ENCODE measurements around the gene PRELID3B. TPM values are rescaled to one million over a fixed set of nuclear protein-coding genes. Genes with fewer than 3 reads are reported as not detected.

The PRELID3B gene
- total and polyA plus RNA-seq, 2 of the 13 experiments (the other 11 are each of a cell fraction or from before 2014, with no cell fraction given) = 23.3 to 42.6 TPM

DNA sequence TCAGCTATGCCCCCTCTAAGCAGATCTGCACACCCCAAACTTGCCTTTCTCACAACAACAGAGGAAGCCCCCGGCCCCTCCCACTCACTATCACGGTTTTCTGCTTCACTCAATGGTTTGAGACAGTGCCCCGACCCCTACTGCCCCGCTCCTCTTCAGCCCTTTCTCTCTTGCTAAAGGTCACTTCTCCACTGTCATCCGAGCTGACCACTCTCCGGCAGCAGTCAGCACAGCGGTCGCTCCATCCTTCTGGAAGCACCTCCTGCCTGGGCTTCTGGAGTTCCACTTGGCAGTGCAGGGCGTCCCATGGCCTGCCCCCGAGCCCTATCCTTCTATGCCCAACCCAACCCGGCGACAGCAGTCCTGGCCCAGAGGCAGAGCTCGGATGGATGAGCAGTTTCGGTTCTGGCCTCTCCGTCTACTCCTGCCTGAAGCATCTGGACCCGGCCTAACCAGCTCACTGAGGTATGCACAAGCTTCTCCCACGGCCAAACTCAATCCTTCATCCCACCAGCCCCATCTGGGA is 39.6 kb downstream of the PRELID3B start (continued):
- 0 out of 2 replicates have a peak, but pooled peaks have one; percentile 59 for TF ChIP-seq NFAT5 (CRISPR knock-in tag; IDR thresholded peaks at IDR 0.05)
- TF ChIP-seq RFXAP (CRISPR knock-in tag; IDR thresholded peaks at IDR 0.05; ENCODE audit: borderline replicate concordance) = no peak
- TF ChIP-seq SIN3B (IDR thresholded peaks at IDR 0.05; ENCODE audit: low read length) = no peak
- 0 out of 2 replicates have a peak, but pooled peaks have one; percentile 52 for TF ChIP-seq ZNF292 (CRISPR knock-in tag; IDR thresholded peaks at IDR 0.05; ENCODE audit: borderline replicate concordance, low read depth)
- no peak for TF ChIP-seq JUNB (CRISPR knock-in tag; IDR thresholded peaks at IDR 0.05; ENCODE audit: borderline replicate concordance)
- TF ChIP-seq ZFP36 (IDR thresholded peaks at IDR 0.05; ENCODE audit: borderline replicate concordance, low read depth, low read length, partially characterized antibody) = no peak
- 0 out of 2 replicates have a peak, but pooled peaks have one; percentile 20 for TF ChIP-seq MIER3 (CRISPR knock-in tag; IDR thresholded peaks at IDR 0.05; ENCODE audit: borderline replicate concordance)
- TF ChIP-seq ZNF496 (CRISPR knock-in tag; IDR thresholded peaks at IDR 0.05; ENCODE audit: insufficient replicate concordance) = no peak
- no peak for TF ChIP-seq TEAD3 (CRISPR knock-in tag; optimal IDR thresholded peaks at IDR 0.05; ENCODE audit: borderline replicate concordance)
- no peak for TF ChIP-seq ZNF572 (CRISPR knock-in tag; IDR thresholded peaks at IDR 0.05)
- no peak for TF ChIP-seq ZNF432 (CRISPR knock-in tag; IDR thresholded peaks at IDR 0.05; ENCODE audit: borderline replicate concordance)
- no peak for TF ChIP-seq RBFOX2 (IDR thresholded peaks at IDR 0.05; ENCODE audit: low read depth, low read length)
- TF ChIP-seq ZNF44 (CRISPR knock-in tag; IDR thresholded peaks at IDR 0.05) = no peak
- TF ChIP-seq, protein P1, sequence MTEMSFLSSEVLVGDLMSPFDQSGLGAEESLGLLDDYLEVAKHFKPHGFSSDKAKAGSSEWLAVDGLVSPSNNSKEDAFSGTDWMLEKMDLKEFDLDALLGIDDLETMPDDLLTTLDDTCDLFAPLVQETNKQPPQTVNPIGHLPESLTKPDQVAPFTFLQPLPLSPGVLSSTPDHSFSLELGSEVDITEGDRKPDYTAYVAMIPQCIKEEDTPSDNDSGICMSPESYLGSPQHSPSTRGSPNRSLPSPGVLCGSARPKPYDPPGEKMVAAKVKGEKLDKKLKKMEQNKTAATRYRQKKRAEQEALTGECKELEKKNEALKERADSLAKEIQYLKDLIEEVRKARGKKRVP (CRISPR knock-in tag; IDR thresholded peaks at IDR 0.05) = no peak
- TF ChIP-seq BCL6 (CRISPR knock-in tag; IDR thresholded peaks at IDR 0.05) = peak; percentile 17; the same call in 1 of the 2 replicates
- no peak for TF ChIP-seq ZC3H13 (CRISPR knock-in tag; IDR thresholded peaks at IDR 0.05)
- TF ChIP-seq ARNT (IDR thresholded peaks at IDR 0.05) = no peak
- TF ChIP-seq KDM3A (CRISPR knock-in tag; IDR thresholded peaks at IDR 0.05; ENCODE audit: low read depth) = no peak
- no peak for TF ChIP-seq ZNF766 (CRISPR knock-in tag; IDR thresholded peaks at IDR 0.05; ENCODE audit: borderline replicate concordance)
- TF ChIP-seq ZNF816 (CRISPR knock-in tag; IDR thresholded peaks at IDR 0.05; ENCODE audit: borderline replicate concordance) = no peak
- TF ChIP-seq HMG20A (CRISPR knock-in tag; IDR thresholded peaks at IDR 0.05; ENCODE audit: borderline replicate concordance) = no peak
- no peak for TF ChIP-seq ZNF207 (IDR thresholded peaks at IDR 0.05; ENCODE audit: borderline replicate concordance)
- 0 out of 2 replicates have a peak, but pooled peaks have one; percentile 35 for TF ChIP-seq ETV6 (CRISPR knock-in tag; conservative IDR thresholded peaks at IDR 0.05)
- TF ChIP-seq, protein P2, sequence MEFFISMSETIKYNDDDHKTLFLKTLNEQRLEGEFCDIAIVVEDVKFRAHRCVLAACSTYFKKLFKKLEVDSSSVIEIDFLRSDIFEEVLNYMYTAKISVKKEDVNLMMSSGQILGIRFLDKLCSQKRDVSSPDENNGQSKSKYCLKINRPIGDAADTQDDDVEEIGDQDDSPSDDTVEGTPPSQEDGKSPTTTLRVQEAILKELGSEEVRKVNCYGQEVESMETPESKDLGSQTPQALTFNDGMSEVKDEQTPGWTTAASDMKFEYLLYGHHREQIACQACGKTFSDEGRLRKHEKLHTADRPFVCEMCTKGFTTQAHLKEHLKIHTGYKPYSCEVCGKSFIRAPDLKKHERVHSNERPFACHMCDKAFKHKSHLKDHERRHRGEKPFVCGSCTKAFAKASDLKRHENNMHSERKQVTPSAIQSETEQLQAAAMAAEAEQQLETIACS (CRISPR knock-in tag; IDR thresholded peaks at IDR 0.05) = no peak
- TF ChIP-seq ZEB1 (IDR thresholded peaks at IDR 0.05; ENCODE audit: insufficient replicate concordance, low read depth) = no peak
- no peak for TF ChIP-seq DNMT3B (CRISPR knock-in tag; conservative IDR thresholded peaks at IDR 0.05)

Measured in HepG2 (cell line).